GM21786 (cell line): ENCODE measurements around the gene BTNL3.
"Not testable (repeated sequence)": the region's sequence is repeated elsewhere in the genome, so short reads cannot be mapped to it uniquely, and the experiment has no call there.

Experiments used
- ATAC-seq: cut with Tn5 transposase; IDR thresholded peaks from one replicate; pipeline ENCODE4 v1.9.1; 2021; ENCODE audit not compliant: unreplicated experiment

The BTNL3 gene, protein sequence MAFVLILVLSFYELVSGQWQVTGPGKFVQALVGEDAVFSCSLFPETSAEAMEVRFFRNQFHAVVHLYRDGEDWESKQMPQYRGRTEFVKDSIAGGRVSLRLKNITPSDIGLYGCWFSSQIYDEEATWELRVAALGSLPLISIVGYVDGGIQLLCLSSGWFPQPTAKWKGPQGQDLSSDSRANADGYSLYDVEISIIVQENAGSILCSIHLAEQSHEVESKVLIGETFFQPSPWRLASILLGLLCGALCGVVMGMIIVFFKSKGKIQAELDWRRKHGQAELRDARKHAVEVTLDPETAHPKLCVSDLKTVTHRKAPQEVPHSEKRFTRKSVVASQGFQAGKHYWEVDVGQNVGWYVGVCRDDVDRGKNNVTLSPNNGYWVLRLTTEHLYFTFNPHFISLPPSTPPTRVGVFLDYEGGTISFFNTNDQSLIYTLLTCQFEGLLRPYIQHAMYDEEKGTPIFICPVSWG

DNA sequence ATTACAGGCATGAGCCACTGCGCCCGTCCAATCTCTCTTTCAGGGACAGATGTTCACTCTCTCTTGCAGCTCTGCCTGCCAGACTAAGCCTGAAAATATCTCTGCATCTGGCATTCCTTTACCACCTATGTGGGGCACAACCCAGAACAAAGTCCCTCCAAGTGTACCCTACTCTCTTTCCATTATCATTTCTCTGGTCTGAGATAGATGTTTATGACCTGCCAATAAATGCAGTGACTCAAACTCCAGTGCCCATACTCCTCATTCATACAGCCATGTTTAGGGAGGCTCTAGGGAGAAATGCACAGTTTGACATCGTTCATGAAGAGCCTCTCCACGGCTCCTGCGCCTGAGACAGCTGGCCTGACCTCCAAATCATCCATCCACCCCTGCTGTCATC, at the start of gene BTNL3:
BTNL3 (plus strand) TSS at position 255 of the 400 bp plus-strand sequence. CDS start 183 bp downstream, outside the sequence.
- no peak for ATAC-seq

DNA sequence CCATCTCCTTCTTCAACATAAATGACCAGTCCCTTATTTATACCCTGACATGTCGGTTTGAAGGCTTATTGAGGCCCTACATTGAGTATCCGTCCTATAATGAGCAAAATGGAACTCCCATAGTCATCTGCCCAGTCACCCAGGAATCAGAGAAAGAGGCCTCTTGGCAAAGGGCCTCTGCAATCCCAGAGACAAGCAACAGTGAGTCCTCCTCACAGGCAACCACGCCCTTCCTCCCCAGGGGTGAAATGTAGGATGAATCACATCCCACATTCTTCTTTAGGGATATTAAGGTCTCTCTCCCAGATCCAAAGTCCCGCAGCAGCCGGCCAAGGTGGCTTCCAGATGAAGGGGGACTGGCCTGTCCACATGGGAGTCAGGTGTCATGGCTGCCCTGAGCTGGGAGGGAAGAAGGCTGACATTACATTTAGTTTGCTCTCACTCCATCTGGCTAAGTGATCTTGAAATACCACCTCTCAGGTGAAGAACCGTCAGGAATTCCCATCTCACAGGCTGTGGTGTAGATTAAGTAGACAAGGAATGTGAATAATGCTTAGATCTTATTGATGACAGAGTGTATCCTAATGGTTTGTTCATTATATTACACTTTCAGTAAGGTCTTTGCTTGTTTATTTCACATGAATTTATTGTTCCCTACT, 38.2 kb upstream of the BTNL3 start:
- no peak for ATAC-seq

DNA sequence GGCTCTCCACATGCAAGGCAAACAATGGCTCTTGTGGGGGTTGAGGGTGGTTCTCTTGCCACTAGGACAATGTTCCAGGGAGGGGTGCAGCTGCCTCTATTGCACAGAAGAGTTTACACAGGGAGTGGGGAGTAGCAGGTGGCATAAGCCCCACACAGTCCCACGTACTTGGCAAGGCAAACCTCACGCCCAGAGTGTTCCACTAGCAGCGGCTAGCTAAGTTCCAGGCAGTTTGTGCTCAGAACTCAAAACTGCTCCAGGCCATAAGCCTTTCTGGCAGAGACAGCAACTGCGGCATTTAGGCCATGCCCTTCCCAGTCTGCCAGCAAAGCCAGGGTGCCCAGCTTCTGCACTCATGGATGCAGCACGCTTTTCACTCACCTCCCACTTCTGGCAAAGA, 29.0 kb upstream of the BTNL3 start:
- ATAC-seq, result no peak

DNA sequence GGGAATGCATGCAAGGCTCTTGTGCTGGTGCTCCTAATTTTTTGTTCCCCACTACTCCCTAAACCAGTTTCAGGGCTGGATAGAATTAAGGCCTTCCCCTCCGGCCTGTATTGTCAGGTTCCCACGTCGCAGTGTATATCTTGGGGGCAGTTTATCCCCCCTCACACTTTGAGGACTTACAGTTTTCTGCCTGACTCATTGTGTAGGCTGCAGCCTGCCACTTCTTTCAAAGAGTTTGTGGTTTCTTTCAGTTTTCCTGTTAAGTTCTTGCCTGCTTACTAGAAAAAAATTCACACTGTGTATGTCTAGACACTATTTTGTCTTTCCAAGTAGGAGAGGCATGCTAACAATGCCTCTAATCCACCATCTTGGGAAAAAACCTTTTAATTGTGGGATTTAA, 28.4 kb upstream of the BTNL3 start:
- no peak for ATAC-seq

DNA sequence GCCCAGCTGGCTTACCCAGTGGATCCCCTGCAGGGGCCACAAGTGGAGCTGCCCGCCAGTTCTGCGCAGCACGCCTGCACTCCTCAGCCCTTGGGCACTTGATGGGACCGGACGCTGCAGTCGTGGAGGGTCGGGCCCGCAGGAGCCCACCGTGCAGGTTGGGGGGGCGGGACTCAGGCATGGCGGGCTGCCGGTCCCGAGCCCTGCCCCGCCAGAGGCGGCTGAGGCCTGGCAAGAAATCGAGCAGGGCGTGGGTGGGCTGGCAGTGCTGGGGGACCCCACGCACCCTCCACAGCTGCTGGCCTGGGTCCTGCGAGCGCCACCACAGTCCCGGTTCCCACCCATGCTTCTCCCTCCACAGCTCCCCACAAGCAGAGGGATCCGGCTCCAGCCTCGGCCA, 19.2 kb upstream of the BTNL3 start:
- no peak for ATAC-seq

DNA sequence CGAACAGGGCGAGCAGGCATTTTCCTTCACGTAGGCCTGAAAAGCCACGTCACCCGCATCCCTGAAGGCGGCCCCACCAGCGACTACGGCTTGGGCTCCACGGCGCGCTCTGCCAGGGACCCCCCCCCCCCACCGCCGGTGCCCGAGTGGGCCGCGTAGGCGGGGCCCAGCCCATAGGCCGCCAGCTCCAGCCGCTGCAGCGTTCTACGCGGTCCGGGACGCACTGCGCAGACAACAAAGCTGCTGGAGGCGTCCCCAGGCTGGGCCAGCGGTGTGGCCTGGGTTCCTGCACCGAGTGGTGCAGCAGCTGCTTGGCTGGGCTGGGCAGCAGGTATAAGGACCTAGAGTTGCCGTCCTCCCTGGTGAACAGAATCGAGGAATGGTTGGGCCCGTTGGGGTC, 18.3 kb upstream of the BTNL3 start:
- no peak for ATAC-seq

DNA sequence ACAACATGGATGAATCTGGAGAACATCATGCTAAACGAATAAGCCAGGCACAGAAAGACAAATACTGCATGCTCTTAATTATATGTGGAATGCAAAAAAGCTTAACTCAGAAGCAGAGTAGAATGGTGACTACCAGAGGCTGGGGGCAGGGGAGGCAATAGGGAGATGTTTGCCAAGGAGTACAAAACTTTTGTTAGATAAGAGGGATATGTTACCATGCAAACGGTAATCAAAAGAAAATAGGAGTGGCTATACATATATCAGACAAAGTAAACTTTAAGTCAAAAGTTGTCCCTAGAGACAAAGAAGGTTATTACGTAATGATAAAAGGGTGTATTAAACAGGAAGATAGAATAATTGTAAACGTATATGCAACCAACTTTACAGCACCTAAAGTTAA, 17.8 kb upstream of the BTNL3 start:
- no peak for ATAC-seq

DNA sequence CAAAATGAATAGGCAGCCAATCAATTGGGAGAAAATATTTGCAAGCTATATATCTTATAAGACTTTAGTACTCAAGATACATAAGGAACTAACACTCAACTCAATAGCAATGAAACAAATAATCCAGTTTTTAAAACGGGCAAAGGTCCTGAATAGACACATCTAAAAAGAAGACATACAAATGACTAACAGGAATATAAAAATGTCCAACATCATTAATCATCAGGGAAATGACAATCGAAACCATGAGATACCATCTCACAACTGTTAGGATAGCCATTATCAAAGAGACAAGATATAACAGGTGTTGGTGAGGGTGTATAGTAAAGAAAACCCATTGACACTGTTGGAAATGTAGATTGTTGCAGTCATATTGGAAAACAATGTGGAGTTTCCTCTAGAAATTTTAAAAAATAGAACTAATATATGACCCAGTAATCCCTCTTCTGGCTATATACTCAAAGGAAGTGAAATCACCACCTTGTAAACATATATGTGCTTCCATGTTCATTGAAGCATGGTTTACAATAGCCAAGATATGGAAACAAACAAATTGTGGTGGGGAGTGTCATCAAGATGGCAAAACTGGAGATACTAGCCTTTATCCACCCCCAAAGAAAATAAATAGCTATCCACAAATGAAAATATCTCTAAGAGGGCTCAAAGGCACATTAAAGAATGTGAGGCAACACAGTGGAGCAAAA, 13.9 kb upstream of the BTNL3 start:
- no peak for ATAC-seq

DNA sequence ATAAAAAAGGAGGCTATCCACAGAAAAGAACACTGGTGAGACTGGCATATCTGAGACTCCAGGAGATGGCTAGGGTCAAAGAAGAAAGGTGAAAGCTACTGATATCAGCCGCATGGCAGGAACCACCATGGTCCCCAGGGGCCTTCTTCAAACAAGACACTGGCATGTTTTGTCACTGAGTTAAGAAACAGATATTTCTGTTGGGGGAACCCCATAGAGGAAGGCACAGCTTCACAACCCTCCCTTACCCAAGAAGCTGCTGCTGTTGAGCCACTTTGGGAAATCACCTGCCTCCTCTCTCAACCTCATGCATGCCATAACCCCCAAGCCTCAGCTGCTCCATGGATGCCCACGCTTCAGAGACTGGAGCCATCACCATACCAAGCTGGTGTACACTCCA, 13.3 kb upstream of the BTNL3 start:
- ATAC-seq, result no peak

DNA sequence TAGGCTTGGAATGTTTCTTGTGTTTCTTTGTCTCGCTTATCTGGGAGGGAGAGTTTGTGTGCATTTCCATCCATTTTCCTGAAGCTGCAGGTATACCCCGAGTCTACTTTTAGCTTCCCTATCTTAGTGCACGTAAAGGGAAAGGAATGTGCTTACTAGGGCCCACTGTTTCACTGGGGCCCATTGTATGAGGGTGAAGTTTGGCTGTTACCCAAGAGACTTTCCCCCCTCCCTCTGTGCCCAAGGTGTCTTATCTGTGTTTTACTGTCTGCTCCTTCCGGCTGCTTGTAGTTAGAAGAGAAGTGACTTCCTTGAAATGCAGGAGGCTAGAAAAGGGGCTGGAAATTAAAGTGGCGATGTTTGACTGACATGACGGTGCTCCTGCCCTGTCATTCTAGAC, 12.1 kb upstream of the BTNL3 start:
- ATAC-seq, result no peak

DNA sequence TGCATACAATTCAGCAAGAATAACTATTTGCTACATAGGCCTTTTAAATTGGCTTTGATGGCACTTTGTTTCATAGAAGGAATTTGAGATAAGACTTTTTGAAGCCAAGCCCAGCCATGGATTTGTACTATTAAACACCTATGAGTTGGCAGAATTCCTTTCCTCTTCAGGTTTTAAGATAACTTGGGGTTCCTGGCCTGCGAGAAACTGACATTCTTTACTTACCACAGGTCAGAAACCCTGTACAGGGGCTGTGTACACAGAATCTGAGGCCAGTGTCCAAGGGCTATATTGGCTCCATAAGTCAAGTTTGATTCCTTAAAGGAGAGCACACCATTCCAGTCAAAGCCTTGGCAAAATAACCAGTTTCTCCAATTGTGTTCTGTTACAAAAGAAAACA, 10.8 kb upstream of the BTNL3 start:
- ATAC-seq, result no peak

DNA sequence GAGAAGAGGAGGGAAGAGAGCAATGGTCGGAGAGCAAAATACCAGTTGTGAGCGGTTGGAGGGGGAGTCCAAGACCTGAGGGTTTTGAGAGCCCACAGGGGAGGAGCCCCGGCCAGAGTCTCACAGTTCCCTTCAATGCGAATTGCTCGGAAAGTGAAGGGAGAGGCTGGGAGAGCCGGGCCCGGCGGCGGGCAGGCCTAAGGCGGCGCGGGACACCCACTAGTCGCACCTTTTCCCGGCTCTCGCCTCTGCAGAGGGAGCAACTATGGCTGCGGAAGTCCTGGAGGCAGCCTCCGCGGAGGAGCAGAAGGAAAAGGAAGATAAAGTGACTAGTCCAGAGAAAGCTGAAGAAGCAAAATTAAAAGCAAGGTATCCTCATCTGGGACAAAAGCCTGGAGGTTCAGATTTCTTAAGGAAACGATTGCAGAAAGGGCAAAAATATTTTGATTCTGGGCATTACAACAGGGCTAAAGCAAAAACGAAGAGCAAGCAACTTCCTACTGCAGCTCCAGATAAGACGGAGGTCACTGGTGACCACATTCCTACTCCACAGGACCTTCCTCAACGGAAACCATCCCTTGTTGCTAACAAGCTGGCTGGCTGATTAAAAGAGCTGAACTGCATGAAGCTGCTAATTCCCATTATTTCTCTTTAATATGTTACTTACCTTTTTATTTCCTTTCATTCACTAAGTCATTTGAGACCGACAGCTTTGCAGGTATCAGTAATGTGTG, 6.5 kb upstream of the BTNL3 start:
- ATAC-seq, result no peak

DNA sequence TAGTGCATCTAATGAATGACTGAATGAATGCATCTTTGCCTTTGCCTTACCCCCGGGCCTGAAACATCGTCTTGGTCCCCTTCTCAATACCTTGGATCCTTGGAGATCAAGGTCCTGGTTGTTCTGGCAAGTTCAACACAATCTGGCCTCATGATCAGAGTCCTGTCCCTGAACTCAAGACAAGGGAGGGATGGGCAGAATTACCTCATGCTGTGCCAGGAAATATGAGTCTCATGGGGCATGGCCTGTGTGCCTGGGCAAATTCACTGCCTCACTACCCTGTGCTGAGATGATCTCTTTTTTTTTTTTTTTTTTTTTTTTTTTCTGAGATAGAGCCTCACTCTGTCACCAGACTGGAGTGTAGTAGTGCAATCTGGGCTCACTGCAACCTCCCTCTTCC, 630 bp upstream of the BTNL3 start:
- ATAC-seq, result no peak

DNA sequence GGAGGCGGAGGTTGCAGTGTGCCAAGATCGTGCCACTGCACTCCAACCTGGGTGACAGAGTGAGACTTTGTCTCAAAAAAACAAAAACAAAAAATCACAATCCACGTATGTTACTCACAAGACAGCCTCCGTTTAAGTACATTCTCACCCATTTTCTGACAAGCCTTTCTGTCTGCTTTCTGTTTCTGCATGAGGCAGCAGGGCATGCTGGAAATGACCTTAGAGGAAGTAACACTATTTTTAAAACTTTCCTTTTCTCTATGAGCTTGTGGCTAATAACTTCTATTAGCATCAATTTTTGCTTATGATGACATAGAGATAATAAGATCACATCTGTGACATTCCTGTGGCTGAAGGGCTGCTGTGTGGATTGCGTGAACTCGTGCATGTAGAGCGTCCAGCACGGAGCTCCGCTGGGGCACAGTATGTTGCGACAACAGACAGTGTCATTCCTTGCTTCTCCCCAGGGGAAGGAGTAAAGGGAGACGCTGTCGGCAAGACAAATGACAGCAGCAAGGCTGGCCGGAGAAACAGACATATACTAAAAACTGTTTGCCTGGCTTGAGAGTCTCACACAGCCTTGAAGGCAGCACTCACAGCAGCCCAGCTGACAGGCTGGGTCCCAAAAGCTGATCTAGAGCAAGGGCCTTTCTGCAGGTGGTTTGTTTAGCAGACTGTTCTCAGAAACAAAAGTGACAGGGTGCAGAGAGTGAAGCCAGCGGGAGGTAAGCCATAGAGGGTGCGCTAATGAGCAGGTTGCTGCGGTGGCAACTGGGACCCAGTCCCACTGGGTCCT, 1.6 kb downstream of the BTNL3 start:
- no peak for ATAC-seq

DNA sequence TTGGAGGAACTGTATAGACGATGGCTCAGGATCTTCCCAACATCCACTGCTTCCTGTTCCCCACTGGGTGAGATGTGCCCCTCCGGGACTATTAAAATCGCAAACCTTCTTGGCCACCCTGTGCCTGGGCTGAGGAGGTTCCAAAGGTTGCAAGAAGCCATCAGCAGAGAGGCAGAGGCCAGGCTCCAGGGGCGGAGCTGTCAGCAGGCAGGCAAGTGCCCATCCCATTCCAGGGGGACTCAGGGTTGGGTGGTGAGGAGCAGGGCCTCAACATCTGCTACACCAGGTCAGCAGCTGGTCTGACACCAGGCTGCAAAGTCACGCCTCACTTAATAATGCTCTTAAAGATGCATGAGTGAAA, 2.2 kb downstream of the BTNL3 start:
- ATAC-seq, result no peak

DNA sequence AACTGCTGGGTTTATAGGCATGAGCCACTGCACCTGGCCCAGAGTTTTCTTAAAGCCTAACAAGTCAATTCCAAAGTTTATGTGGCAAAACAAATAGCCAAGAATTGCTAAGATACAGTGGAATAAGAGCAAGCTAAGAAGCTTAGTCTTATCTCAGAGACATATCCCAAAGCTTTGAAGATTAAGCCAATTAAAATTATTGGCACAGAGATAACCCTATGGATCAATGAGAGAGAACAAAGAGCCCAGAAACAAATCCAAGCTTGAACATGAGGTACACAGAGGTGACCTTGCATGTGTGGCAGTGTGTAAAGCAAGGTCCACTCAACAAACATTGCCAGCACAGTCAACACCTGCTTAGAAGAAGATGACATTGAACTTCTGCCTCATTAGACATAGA, 13.3 kb downstream of the BTNL3 start:
- no peak for ATAC-seq

DNA sequence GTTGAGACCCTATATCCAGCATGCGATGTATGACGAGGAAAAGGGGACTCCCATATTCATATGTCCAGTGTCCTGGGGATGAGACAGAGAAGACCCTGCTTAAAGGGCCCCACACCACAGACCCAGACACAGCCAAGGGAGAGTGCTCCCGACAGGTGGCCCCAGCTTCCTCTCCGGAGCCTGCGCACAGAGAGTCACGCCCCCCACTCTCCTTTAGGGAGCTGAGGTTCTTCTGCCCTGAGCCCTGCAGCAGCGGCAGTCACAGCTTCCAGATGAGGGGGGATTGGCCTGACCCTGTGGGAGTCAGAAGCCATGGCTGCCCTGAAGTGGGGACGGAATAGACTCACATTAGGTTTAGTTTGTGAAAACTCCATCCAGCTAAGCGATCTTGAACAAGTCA, 17.1 kb downstream of the BTNL3 start:
- no peak for ATAC-seq

DNA sequence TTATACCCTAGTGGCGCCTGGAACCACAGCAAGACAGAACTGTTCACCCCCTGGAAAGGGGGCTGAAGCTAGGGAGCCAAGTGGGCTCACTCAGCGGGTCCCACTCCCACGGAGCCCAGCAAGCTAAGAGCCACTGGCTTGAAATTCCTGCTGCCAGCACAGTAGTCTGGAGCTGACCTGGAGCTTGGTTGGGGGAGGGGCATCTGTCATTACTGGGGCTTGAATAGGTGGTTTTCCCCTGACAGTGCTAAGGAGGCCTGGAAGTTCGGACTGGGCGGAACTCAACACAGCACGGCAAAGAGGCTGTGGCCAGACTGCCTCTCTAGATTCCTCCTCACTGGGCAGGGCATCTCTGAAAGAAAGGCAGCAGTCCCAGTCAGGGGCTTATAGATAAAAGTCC, 19.5 kb downstream of the BTNL3 start:
- no peak for ATAC-seq

DNA sequence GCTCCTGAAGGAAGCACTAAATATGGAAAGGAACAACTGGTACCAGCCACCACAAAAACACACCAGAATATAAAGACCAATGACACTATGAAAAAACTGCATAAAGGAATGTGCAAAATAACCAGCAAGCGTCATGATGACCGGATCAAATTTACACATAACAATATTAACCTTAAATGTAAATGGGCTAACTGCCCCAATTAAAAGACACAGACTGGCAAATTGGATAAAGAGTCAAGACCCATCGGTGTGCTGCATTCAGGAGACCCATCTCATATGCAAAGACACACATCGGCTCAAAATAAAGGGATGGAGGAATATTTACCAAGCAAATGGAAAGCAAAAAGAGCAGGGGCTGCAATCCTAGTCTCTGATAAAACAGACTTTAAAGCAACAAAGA, 21.4 kb downstream of the BTNL3 start:
- not testable (repeated sequence) for ATAC-seq

DNA sequence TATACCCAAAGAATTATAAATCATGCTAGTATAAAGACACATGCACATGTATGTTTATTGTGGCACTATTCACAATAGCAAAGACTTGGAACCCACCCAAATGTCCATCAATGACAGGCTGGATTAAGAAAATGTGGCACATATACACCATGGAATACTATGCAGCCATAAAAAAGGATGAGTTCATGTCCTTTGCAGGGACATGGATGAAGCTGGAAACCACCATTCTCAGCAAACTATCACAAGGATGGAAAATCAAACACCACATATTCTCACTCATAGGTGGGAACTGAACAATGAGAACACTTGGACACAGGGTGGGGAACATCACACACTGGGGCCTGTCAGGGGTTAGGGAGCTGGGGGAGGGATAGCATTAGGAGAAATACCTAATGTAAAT, 26.0 kb downstream of the BTNL3 start:
- not testable (repeated sequence) for ATAC-seq

DNA sequence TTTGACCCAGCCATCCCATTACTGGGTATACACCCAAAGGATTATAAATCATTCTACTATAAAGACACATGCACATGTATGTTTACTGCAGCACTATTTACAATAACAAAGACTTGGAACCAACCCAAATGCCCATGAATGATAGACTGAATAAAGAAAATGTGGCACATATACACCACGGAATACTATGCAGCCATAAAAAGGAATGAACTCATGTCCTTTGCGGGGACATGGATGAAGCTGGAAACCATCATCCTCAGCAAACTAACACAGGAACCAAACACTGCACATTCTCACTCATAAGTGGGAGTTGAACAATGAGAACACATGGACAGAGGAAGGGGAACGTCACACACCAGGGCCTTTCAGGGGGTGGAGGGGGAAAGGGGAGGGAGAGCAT, 28.8 kb downstream of the BTNL3 start:
- not testable (repeated sequence) for ATAC-seq
